Large intestine (tissue), 3 donors: ENCODE data around the gene FYCO1. TPM values are rescaled to one million over a fixed set of nuclear protein-coding genes. Genes with fewer than 3 reads are reported as not detected.

Experiments
- DNase-seq, 2 donors: peaks; one replicate each; pipeline versions ENCODE4 v3.0.0 to v3.0.0-alpha.2; 2013
- H3K27ac ChIP-seq: one replicate; pipeline ENCODE4 v1.5.1; 2013; ENCODE audit warnings: low read length
- H3K27me3 ChIP-seq: 2 replicates; pipeline ENCODE4 v1.6.1; 2013; ENCODE audit warnings: low read length; ENCODE audit not compliant: control insufficient read depth, insufficient read depth
- H3K36me3 ChIP-seq: 2 replicates; pipeline ENCODE4 v1.6.1; 2013; ENCODE audit warnings: low read length; ENCODE audit not compliant: control insufficient read depth, insufficient read depth
- H3K4me1 ChIP-seq: one replicate; pipeline ENCODE4 v1.6.1; 2013; ENCODE audit warnings: low read length; ENCODE audit not compliant: control insufficient read depth, insufficient read depth
- H3K4me3 ChIP-seq: one replicate; pipeline ENCODE4 v1.5.1; 2013; ENCODE audit warnings: low read length
- H3K9me3 ChIP-seq: one replicate; pipeline ENCODE4 v1.6.1; 2013; ENCODE audit warnings: mild to moderate bottlenecking, low read depth, low read length, moderate library complexity; ENCODE audit not compliant: control insufficient read depth
- WGBS: methylation state at CpG from one replicate; pipeline ENCODE4 v1.1.5; 2013; ENCODE audit warnings: low lambda C conversion rate; ENCODE audit not compliant: insufficient coverage; 5-methylcytosine and 5-hydroxymethylcytosine counted together
- polyA plus RNA-seq: library from polyadenylated mRNA; unstranded; fragments of 120-200 nt; gene quantifications from one replicate; pipeline ENCODE4 v1.2.1, GENCODE V29; 2013

The FYCO1 gene
- polyA plus RNA-seq, 1 donor, result 19.6 TPM

GRCh38 chr3:45974686-45975085, 20.9 kb downstream of the FYCO1 start:
- WGBS, result no CpG with 5 or more reads among the region's 4 CpGs
- peaks cover 76% of the 10 kb centered on the region for H3K36me3 ChIP-seq
- no peak overlapping the region for H3K4me3 ChIP-seq
- no peak overlapping the region for H3K27ac ChIP-seq
- no peaks in the 10 kb centered on the region for H3K27me3 ChIP-seq
- H3K9me3 ChIP-seq, result no peaks in the 10 kb centered on the region
- no peaks in the 10 kb centered on the region for H3K4me1 ChIP-seq
- no peak for DNase-seq

GRCh38 chr3:45972534-45973402, 22.9 kb downstream of the FYCO1 start:
- H3K4me3 ChIP-seq, result no peak overlapping the region
- DNase-seq, result no peak
- H3K27me3 ChIP-seq, result no peaks in the 10 kb centered on the region
- no peaks in the 10 kb centered on the region for H3K4me1 ChIP-seq
- H3K36me3 ChIP-seq, result peaks cover 74% of the 10 kb centered on the region
- H3K27ac ChIP-seq, result no peak overlapping the region
- no peaks in the 10 kb centered on the region for H3K9me3 ChIP-seq
- 17% methylated on average over 1 of the region's 6 CpGs for WGBS

DNA sequence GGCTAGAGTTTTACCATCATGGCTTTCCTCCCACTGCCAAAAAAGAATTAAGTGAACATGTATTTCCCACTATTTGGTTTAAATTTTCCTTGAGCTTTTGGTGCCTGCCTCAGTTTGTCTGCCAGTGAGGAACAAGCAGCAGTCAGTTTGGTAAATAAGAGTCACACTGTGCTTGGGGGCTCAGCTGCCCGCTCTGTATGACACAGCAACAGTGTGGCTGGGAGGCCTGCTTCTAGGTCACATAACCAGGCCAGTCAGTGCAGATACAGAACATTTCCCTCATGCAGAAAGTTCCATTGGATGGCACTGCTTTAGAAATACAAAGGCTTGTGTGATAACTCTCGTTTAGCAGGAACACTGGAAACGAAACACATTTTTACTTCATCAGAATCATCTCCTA, 25.7 kb downstream of the FYCO1 start:
- no peak for DNase-seq
- H3K27ac ChIP-seq, result no peak overlapping the region
- H3K4me1 ChIP-seq, result peaks cover under 1% of the 10 kb centered on the region
- no peaks in the 10 kb centered on the region for H3K9me3 ChIP-seq
- 100% methylated on average over 1 of the region's 3 CpGs for WGBS
- peaks cover 76% of the 10 kb centered on the region for H3K36me3 ChIP-seq
- no peak overlapping the region for H3K4me3 ChIP-seq
- H3K27me3 ChIP-seq, result no peaks in the 10 kb centered on the region

GRCh38 chr3:45969116-45969515, 26.5 kb downstream of the FYCO1 start:
- no peak for DNase-seq
- Histone ChIP-seq H3K27ac (no peak overlapping the region), H3K9me3 (no peaks in the 10 kb centered on the region), H3K36me3 (peaks cover 77% of the 10 kb centered on the region), H3K4me3 (no peak overlapping the region), H3K4me1 (peaks cover 2% of the 10 kb centered on the region), H3K27me3 (no peaks in the 10 kb centered on the region)
- WGBS, result 86% methylated on average over 1 of the region's 3 CpGs

- 67% methylated on average over 1 of the region's 2 CpGs for WGBS
- Histone ChIP-seq H3K36me3 (peaks cover 76% of the 10 kb centered on the region), H3K27ac (no peak overlapping the region), H3K27me3 (no peaks in the 10 kb centered on the region), H3K4me3 (no peak overlapping the region), H3K4me1 (peaks cover 2% of the 10 kb centered on the region), H3K9me3 (no peaks in the 10 kb centered on the region)
- no peak for DNase-seq
Measured at GRCh38 chr3:45968706-45969105, 26.9 kb downstream of the FYCO1 start.

DNA sequence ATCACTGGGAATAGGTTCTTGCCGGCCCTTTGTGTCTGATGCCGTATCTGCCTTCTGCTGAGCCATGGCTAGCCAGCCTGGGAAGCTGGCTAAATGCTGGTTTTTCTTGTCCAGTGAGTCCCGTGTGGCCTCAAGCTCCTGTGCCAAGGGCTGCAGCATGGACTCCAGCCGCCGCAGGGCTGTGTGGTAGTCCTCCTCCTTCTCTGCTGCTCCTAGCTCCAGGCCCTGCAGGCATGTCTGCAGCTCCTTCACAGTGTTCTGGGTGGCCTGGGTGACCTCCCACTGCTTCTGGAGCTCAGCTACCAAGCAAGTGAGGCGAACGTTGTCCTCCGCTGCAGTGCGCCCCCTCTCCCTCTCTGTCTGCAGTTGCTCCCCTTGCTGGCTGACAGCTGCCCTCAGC, 27.5 kb downstream of the FYCO1 start:
- H3K36me3 ChIP-seq, result peaks cover 81% of the 10 kb centered on the region
- no peak overlapping the region for H3K27ac ChIP-seq
- H3K4me1 ChIP-seq, result peaks cover 2% of the 10 kb centered on the region
- DNase-seq, result no peak
- H3K27me3 ChIP-seq, result no peaks in the 10 kb centered on the region
- no peaks in the 10 kb centered on the region for H3K9me3 ChIP-seq
- H3K4me3 ChIP-seq, result no peak overlapping the region
- no CpG with 5 or more reads among the region's 9 CpGs for WGBS

DNA sequence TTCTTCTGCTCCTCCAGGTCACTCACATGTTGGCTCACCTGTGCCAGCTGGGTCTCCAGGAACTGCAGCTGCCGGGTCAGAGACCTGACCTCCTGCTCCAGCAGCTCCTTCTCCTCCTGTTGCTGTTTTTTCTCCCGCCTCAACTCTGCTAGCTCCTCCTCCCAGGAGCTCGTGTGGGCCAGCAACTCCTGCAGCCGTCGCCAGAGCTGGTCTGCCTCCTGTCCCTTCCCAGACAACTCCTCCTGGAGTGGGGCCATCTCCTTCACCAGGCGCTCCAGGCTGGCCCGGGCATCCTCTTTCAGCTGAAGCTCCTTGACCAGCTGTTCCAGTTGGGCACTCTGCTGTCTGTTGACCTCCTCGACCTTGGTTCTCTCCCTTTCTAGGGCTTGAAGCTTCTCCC, 27.9 kb downstream of the FYCO1 start:
- H3K4me1 ChIP-seq, result peaks cover 2% of the 10 kb centered on the region
- H3K9me3 ChIP-seq, result no peaks in the 10 kb centered on the region
- WGBS, result no CpG with 5 or more reads among the region's 8 CpGs
- H3K4me3 ChIP-seq, result no peak overlapping the region
- no peak for DNase-seq
- no peak overlapping the region for H3K27ac ChIP-seq
- H3K27me3 ChIP-seq, result no peaks in the 10 kb centered on the region
- peaks cover 83% of the 10 kb centered on the region for H3K36me3 ChIP-seq

GRCh38 chr3:45966950-45967640, 28.5 kb downstream of the FYCO1 start:
- Histone ChIP-seq H3K4me1 (peaks cover 2% of the 10 kb centered on the region), H3K27ac (no peak overlapping the region)
- WGBS, result no CpG with 5 or more reads among the region's 16 CpGs

DNA sequence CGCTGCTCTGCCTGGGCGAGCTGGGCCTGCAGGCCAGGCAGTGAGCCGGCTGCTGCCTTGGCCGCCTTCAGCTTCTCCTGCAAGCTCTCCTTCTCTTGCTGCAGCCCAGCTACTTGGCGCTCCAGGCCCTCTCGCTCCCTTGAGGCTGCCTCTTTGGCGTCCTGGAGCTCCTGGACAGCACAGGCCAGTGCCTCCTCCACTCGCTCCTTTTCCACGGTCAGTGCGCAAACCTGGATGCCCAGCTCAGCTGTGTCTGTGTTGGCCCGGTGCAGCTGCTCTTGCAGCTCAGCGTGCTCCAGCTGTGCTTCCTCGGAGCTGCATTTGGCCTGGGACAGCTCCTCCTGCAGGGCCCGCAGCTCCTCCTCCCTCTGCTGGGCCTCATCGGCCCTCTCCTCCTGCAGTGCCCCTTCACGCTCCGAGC, 29.2 kb downstream of the FYCO1 start:
- Histone ChIP-seq H3K27me3 (no peaks in the 10 kb centered on the region), H3K36me3 (peaks cover 88% of the 10 kb centered on the region), H3K27ac (no peak overlapping the region), H3K4me1 (peaks cover 2% of the 10 kb centered on the region), H3K9me3 (no peaks in the 10 kb centered on the region), H3K4me3 (no peak overlapping the region)
- DNase-seq, result no peak
- WGBS, result no CpG with 5 or more reads among the region's 17 CpGs

More at GRCh38 chr3:45966950-45967640, 28.5 kb downstream of the FYCO1 start:
- DNase-seq, result no peak
- Histone ChIP-seq H3K27me3 (no peaks in the 10 kb centered on the region), H3K36me3 (peaks cover 84% of the 10 kb centered on the region), H3K9me3 (no peaks in the 10 kb centered on the region), H3K4me3 (no peak overlapping the region)

DNA sequence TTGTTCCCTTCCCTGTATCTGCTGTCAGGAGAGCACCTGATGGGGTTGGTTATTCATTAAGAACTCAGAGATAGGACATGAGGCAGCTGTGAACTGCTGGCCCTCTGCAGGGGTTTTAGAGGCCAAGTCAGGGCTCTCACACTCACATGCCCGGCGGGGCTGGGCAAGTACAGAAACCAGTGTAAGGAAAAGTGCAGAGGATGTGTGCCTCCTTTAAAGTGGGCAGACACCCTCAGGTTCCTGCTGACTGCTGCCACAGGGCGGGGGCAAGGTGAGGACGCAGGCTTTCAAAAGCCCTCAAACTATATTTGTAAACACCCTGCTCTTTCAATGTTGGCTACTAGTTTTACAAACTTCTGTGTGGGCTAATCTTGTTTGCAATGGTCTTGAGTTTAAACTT, 30.0 kb downstream of the FYCO1 start:
- Histone ChIP-seq H3K4me1 (peaks cover 2% of the 10 kb centered on the region), H3K27ac (no peak overlapping the region), H3K4me3 (no peak overlapping the region), H3K27me3 (no peaks in the 10 kb centered on the region), H3K36me3 (peaks cover 94% of the 10 kb centered on the region), H3K9me3 (no peaks in the 10 kb centered on the region)
- DNase-seq, result peak; percentile 47 to 59
- no CpG with 5 or more reads among the region's 4 CpGs for WGBS
